Activated naive CD4-positive, alpha-beta T cell treated with anti-CD3 and anti-CD28 coated beads, Interleukin-2, amount 10 ng/mL, durations not matched to agents 7 days and 5 days (primary cell): ENCODE results near the gene GPC3.
"Not testable (repeated sequence)": the region's sequence is repeated elsewhere in the genome, so short reads cannot be mapped to it uniquely, and the experiment has no call there.

Experiments used
- CTCF ChIA-PET: fragments of 350-600 bp; sonication (Branson Sonifier 250); formaldehyde crosslinking; loops from one replicate; lab custom pipeline; 2021; ENCODE audit warnings: antibody characterized with exemption; lab: Charles Lee
- DNase-seq: peaks from one replicate; pipeline ENCODE4 v3.0.0-alpha.2; 2020
- H3K27ac Mint-ChIP-seq: one replicate; pipeline ENCODE4 v1.8.0; 2021; ENCODE audit warnings: mild to moderate bottlenecking, moderate library complexity, mixed read lengths
- H3K27me3 Mint-ChIP-seq: one replicate; pipeline ENCODE4 v1.8.0; 2021; ENCODE audit warnings: mild to moderate bottlenecking, mixed read lengths
- H3K36me3 Mint-ChIP-seq: one replicate; pipeline ENCODE4 v1.8.0; 2021; ENCODE audit warnings: mixed read lengths
- H3K4me1 Mint-ChIP-seq: one replicate; pipeline ENCODE4 v1.8.0; 2021; ENCODE audit warnings: mixed read lengths
- H3K4me3 Mint-ChIP-seq: one replicate; pipeline ENCODE4 v1.8.0; 2021; ENCODE audit warnings: mild to moderate bottlenecking, moderate library complexity, mixed read lengths
- H3K9me3 Mint-ChIP-seq: one replicate; pipeline ENCODE4 v1.8.0; 2021; ENCODE audit warnings: mixed read lengths

GPC3 gene

DNA sequence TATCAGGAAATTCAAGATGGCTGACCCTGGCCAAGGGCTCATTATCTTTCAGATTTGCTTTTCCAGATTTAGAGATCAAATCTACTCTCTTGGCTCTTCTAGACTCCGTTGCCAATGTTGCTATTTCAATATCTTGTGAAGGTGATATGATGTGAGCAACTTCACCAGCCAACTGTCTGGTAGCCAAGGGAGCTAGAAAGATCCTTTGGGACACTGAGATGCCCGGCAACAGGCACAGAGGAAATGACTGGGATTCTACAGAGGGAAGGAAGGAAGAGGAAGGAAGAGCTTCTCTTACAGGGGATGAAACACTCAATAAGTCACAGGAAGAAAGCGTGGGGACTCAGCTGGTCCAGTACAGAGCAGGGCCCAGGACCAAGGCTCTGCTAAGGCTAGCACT, 448.3 kb downstream of the GPC3 start:
- H3K36me3 Mint-ChIP-seq: no peaks in the 10 kb centered on the region
- DNase-seq: no peak
- CTCF ChIA-PET: no interaction called here
- no peak overlapping the region for H3K27ac Mint-ChIP-seq
- H3K9me3 Mint-ChIP-seq: no peaks in the 10 kb centered on the region
- peaks cover 4% of the 10 kb centered on the region for H3K27me3 Mint-ChIP-seq
- H3K4me1 Mint-ChIP-seq: no peaks in the 10 kb centered on the region
- H3K4me3 Mint-ChIP-seq: no peak overlapping the region

DNA sequence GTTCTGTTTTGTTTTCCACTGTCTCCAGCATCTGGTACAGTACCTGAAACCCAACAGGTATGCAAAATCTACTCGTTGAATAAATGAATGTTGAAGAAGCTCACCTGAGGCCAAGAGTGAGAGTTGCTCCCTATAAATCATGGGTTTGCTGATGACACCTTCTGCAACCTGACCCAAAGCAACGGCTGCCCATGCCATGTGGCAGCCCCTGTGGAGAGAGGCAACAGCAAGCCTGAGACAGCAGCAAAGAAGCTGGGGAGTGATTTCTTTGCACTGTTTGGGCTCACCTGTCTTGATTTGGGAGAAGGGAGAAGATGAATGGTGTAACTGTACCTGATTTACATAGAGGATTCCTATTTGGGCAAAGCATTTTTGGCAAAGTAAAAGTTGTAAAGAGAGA, 450.3 kb downstream of the GPC3 start:
- Mint-ChIP-seq H3K4me1 (no peaks in the 10 kb centered on the region), H3K27ac (no peak overlapping the region)
- CTCF ChIA-PET: no interaction called here

DNA sequence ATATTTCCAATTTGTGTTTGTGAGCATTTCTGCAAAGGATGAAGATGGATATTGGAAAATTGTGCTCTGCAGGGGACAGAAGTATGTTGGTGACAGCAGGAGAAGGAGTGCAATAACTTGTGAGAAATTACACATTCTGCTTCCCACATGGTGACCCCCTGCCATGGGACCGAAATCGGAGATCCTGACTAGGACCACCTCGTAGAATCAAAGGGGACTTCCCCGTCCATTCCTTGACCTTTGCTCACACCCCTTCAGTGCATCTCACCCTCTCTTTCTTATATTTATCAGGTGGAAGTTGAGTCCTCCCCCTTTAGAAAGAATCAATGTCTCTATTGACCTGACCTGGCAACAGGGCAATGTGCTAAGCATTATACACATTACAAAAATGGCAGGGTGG, 451.2 kb downstream of the GPC3 start:
- Mint-ChIP-seq H3K27me3 (peaks cover 4% of the 10 kb centered on the region), H3K27ac (no peak overlapping the region), H3K36me3 (no peaks in the 10 kb centered on the region), H3K4me1 (no peaks in the 10 kb centered on the region), H3K9me3 (no peaks in the 10 kb centered on the region), H3K4me3 (no peak overlapping the region)
- CTCF ChIA-PET: no interaction called here
- DNase-seq: no peak

More for the DNA sequence above, 450.3 kb downstream of the GPC3 start:
- H3K36me3 Mint-ChIP-seq: no peaks in the 10 kb centered on the region
- no peak overlapping the region for H3K4me3 Mint-ChIP-seq
- DNase-seq: no peak
- H3K9me3 Mint-ChIP-seq: no peaks in the 10 kb centered on the region
- H3K27me3 Mint-ChIP-seq: peaks cover 4% of the 10 kb centered on the region

DNA sequence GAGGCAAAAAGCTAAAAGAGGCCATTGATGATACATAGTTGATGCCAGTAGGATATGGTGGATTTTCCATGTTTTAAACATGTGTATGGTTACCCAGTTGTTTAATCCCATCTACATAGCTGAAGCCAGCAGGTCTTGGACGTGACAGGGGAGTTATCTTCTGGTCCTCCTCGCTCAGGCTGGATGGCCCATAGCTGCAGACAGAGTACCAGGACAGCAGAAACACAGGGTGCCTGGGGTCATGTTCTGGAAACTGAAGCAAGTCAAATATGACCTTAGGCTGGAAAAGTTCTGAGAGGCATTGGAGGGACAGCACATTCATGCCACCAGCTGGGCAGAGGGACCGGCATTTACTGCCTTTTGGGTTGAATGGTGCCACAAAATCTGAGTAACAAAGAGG, 452.1 kb downstream of the GPC3 start:
- no peaks in the 10 kb centered on the region for H3K36me3 Mint-ChIP-seq
- no peak for DNase-seq
- no peak overlapping the region for H3K27ac Mint-ChIP-seq
- CTCF ChIA-PET: no interaction called here
- no peaks in the 10 kb centered on the region for H3K9me3 Mint-ChIP-seq
- peaks cover 4% of the 10 kb centered on the region for H3K27me3 Mint-ChIP-seq
- no peak overlapping the region for H3K4me3 Mint-ChIP-seq
- H3K4me1 Mint-ChIP-seq: no peaks in the 10 kb centered on the region

DNA sequence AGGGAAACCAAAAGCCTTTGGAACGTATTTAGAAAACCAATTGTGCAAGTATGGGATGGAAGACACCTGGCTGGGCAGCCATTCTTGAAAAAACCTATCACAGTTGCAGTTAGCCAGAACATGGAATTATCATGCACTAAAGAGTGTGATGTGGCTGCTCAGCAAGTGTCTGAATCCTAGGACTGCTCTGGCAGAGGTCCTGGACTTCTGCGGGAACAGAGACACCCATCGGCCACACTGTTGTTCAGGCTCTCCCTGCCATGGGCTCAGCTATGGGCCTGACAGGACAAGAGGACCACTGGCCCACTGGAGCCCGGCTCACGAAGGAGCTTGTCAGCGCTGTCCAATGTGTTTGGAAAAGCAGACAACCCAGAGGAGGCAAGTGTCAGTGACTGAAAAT, 454.4 kb downstream of the GPC3 start:
- CTCF ChIA-PET: no interaction called here
- H3K9me3 Mint-ChIP-seq: no peaks in the 10 kb centered on the region
- no peak overlapping the region for H3K4me3 Mint-ChIP-seq
- H3K27me3 Mint-ChIP-seq: no peaks in the 10 kb centered on the region
- no peak for DNase-seq
- H3K36me3 Mint-ChIP-seq: no peaks in the 10 kb centered on the region
- H3K4me1 Mint-ChIP-seq: no peaks in the 10 kb centered on the region
- no peak overlapping the region for H3K27ac Mint-ChIP-seq

DNA sequence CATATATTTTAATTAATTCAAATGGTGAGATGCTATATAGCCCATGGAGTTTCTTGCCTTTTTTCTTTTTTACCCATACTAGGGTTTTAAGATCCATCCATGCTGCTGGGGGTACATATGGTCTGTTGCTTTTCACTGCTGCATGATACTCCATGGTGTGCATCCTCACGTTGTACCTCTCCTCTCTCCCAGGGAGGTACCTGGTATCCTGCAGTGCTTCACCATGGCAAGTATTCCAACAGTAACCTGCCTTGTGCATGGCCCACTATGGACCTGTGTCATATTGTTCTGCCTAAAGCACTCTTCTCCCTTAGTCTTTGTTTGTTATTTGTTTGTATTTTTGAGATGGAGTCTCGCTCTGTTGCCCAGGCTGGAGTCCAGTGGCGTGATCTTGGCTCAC, 455.8 kb downstream of the GPC3 start:
- Mint-ChIP-seq H3K4me3 (no peak overlapping the region), H3K27ac (no peak overlapping the region), H3K9me3 (no peaks in the 10 kb centered on the region), H3K27me3 (no peaks in the 10 kb centered on the region), H3K4me1 (no peaks in the 10 kb centered on the region), H3K36me3 (no peaks in the 10 kb centered on the region)
- no peak for DNase-seq
- CTCF ChIA-PET: no interaction called here

DNA sequence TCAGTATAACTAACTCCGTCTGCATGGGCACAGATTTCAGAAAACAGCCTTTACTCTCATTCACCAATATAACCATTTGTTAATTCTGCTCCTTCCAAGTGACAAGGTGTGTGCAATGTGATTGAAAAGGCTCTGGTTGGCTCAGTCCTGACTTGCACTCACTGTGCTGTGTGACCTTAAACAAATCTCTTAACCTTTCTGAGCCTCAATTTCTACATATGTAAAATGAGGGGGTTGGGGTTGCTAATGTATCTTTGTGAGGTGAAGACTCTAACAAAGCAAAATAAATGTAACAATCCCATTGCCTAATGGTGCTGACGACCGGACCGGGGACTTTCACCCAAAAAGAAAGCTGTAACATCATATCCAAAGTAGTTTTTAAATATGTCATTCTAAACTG, 457.6 kb downstream of the GPC3 start:
- H3K27me3 Mint-ChIP-seq: no peaks in the 10 kb centered on the region
- no peak for DNase-seq
- H3K27ac Mint-ChIP-seq: no peak overlapping the region
- no peaks in the 10 kb centered on the region for H3K36me3 Mint-ChIP-seq
- no peaks in the 10 kb centered on the region for H3K4me1 Mint-ChIP-seq
- H3K4me3 Mint-ChIP-seq: no peak overlapping the region
- CTCF ChIA-PET: no interaction called here
- H3K9me3 Mint-ChIP-seq: no peaks in the 10 kb centered on the region

DNA sequence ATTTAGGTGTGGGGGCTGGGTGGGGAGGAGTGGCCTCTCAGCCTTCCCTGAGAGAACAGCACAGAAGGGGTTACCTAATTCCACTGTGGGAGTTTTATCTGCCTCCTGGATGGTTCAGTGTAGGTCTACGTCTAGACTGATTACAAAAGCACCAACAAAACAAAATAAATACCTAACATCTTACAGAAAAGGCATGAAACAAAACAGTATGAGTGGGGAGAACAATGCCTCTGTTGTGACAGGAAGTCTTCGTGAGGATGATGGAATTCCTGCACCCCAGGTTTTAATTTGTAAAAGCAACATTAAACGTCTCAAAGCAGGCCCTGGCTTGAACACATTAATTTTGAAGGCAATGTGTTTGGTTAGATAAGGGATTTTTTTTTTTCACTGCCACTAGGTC, 458.0 kb downstream of the GPC3 start:
- no peaks in the 10 kb centered on the region for H3K9me3 Mint-ChIP-seq
- CTCF ChIA-PET: no interaction called here
- H3K4me1 Mint-ChIP-seq: no peaks in the 10 kb centered on the region
- no peak overlapping the region for H3K4me3 Mint-ChIP-seq
- H3K27me3 Mint-ChIP-seq: no peaks in the 10 kb centered on the region
- no peak overlapping the region for H3K27ac Mint-ChIP-seq
- no peak for DNase-seq
- H3K36me3 Mint-ChIP-seq: no peaks in the 10 kb centered on the region

DNA sequence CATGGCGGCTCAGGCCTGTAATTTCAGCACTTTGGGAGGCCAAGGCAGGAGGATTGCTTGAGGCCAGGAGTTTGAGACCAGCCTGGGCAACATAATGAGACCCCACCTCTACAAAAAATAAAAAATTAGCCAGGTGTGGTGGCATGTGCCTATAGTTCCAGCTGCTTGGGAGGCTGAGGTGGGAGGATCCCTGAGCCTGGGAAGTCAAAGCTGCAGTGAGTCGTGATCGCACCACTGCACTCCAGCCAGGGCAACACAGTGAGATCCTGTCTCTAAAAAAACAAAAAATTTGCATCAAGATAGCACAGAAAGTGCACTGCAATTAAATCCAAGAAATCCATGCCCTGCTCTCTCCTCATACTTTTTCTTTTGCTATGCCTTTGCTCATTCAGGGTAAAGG, 458.6 kb downstream of the GPC3 start:
- not testable (repeated sequence) for H3K4me3 Mint-ChIP-seq, H3K4me1 Mint-ChIP-seq, H3K27me3 Mint-ChIP-seq

DNA sequence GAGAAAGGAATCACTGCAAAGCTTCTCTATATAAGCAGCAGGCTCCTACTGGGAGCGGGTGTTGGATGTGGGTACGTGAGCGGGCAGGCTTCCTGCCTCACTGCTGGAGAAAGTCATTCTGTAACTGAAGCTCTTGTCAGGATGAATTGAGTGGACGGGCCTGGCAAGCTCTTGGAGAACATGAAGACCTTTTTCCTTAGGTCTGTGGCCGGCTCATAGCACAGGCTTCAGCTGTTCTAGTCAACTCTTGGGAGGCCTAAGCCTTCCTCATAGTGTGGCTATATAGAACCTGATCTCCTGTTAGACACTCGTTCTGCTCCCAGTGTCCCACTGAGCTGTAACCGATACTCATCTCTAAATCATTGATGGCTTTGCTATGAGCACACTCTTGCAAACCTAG, 461.9 kb downstream of the GPC3 start:
- DNase-seq: no peak
- no peak overlapping the region for H3K4me3 Mint-ChIP-seq
- no peaks in the 10 kb centered on the region for H3K9me3 Mint-ChIP-seq
- H3K27me3 Mint-ChIP-seq: no peaks in the 10 kb centered on the region
- no peak overlapping the region for H3K27ac Mint-ChIP-seq
- CTCF ChIA-PET: interaction anchor here (0.7 kb wide), 1 partner anchor 1729 kb away, joined by 4 read pairs; no protein-coding TSS in a partner anchor
- H3K36me3 Mint-ChIP-seq: no peaks in the 10 kb centered on the region
- H3K4me1 Mint-ChIP-seq: no peaks in the 10 kb centered on the region

More for the DNA sequence above, 458.6 kb downstream of the GPC3 start:
- H3K27ac Mint-ChIP-seq, DNase-seq, CTCF ChIA-PET, H3K36me3 Mint-ChIP-seq, H3K9me3 Mint-ChIP-seq: not testable (repeated sequence)

DNA sequence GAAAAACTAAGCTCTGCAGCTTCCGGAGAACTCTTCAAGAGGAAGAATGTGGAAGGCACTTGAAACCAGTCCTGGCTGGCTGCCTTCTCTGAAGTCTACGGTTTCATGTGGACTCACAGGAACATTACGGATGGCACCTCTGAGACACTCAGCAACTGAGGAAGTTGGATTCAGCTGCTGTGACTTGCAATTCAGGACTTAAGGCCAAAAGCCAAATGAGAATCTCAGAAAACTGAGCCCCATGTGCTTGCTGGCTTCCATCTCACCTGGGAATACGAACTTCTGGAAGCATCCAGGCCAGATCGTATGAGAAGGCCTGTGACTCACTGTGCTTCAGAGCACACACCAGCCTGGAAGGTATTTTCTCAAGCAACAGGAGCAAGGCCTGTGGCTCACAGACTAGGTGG, 462.3 kb downstream of the GPC3 start:
- CTCF ChIA-PET: interaction anchor here (0.7 kb wide), 1 partner anchor 1729 kb away, joined by 4 read pairs; no protein-coding TSS in a partner anchor
- DNase-seq: no peak
- H3K9me3 Mint-ChIP-seq: no peaks in the 10 kb centered on the region

DNA sequence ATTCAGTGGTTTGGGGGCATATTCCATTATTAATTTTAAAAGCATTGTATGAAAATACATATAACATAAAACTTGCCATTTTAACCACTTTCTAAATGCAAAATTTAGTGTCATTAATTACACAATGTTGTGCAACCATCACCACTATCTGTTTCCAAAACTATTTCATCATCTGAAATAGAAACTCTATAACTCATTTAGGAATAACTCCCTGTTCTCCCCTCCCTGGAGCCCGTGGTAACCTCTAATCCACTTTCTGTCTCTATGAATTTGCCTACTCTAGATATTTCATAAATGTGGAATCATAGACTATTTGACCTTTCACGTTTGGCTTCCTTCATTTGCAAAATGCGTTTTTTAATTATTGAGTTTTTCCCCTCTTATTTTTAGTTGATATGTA, 468.7 kb downstream of the GPC3 start:
- no peak for DNase-seq
- Mint-ChIP-seq H3K4me1 (no peaks in the 10 kb centered on the region), H3K36me3 (no peaks in the 10 kb centered on the region), H3K27me3 (no peaks in the 10 kb centered on the region), H3K27ac (no peak overlapping the region), H3K9me3 (no peaks in the 10 kb centered on the region), H3K4me3 (no peak overlapping the region)
- CTCF ChIA-PET: no interaction called here

More for the DNA sequence above, 462.3 kb downstream of the GPC3 start:
- Mint-ChIP-seq H3K27ac (no peak overlapping the region), H3K4me1 (no peaks in the 10 kb centered on the region), H3K36me3 (no peaks in the 10 kb centered on the region), H3K4me3 (no peak overlapping the region), H3K27me3 (no peaks in the 10 kb centered on the region)

DNA sequence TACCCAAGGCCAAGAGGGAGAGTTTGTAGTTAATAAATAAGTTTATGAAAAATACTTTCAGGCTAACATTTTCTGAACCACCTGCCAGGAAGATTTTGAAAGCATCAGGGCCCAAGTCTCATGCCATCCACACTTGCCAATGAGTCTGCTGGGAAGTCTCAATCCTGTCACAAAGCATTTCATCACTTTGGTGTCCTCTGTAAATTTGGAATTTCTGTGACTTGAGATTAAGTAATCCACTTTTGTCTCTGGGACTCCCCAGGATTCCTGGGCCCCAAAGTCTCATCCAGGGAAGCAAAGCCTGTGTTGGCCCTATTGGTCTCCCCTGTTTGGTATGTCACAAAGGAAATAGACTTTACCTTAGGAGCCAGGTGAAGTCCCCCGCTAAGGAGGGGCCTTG, 470.9 kb downstream of the GPC3 start:
- CTCF ChIA-PET: no interaction called here
- no peaks in the 10 kb centered on the region for H3K9me3 Mint-ChIP-seq
- no peaks in the 10 kb centered on the region for H3K27me3 Mint-ChIP-seq
- H3K27ac Mint-ChIP-seq: no peak overlapping the region
- no peak overlapping the region for H3K4me3 Mint-ChIP-seq
- no peak for DNase-seq
- no peaks in the 10 kb centered on the region for H3K4me1 Mint-ChIP-seq
- no peaks in the 10 kb centered on the region for H3K36me3 Mint-ChIP-seq

DNA sequence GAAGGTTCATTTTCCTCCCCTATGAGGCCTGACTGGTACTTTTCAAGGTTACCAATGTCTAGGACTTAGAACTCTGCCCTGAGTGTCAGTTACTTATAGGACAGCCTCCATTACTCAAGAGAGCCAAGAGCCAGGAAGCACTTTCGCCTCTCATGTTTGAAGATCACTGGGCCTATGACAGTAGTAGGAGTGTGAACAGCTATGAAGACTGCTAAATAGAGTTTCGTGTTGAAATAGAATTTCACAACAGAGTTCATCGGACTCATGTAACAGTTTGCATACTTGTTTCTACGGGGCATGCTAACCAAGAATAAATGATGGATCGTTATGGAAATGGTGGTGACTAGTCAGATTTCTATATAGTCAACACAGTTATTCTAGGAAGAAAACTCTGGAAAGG, 472.3 kb downstream of the GPC3 start:
- H3K27ac Mint-ChIP-seq: no peak overlapping the region
- H3K9me3 Mint-ChIP-seq: no peaks in the 10 kb centered on the region
- no peaks in the 10 kb centered on the region for H3K4me1 Mint-ChIP-seq
- no peaks in the 10 kb centered on the region for H3K36me3 Mint-ChIP-seq
- DNase-seq: no peak
- no peak overlapping the region for H3K4me3 Mint-ChIP-seq
- H3K27me3 Mint-ChIP-seq: no peaks in the 10 kb centered on the region
- CTCF ChIA-PET: no interaction called here

DNA sequence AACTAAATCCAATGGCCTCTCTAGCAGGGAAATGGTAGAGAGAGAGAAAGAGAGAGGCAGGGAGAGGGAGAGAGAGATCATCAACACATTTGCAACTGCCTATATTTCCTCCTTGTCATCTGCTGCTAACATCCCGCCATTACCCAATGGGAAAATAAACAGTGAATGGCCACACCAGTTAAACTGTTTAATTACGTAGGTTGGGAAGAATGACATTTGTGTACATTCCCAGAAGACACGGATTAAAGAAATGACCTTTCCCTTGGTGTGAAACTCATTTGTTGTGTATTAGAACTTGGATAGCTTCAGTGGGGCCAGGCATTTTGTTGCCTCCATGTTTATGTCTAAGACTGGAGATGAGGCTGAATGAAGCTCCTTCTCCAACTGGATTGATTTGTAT, 474.4 kb downstream of the GPC3 start:
- H3K36me3 Mint-ChIP-seq: no peaks in the 10 kb centered on the region
- H3K27ac Mint-ChIP-seq: no peak overlapping the region
- no peak for DNase-seq
- H3K4me1 Mint-ChIP-seq: no peaks in the 10 kb centered on the region
- no peak overlapping the region for H3K4me3 Mint-ChIP-seq
- H3K27me3 Mint-ChIP-seq: no peaks in the 10 kb centered on the region
- H3K9me3 Mint-ChIP-seq: no peaks in the 10 kb centered on the region
- CTCF ChIA-PET: no interaction called here

DNA sequence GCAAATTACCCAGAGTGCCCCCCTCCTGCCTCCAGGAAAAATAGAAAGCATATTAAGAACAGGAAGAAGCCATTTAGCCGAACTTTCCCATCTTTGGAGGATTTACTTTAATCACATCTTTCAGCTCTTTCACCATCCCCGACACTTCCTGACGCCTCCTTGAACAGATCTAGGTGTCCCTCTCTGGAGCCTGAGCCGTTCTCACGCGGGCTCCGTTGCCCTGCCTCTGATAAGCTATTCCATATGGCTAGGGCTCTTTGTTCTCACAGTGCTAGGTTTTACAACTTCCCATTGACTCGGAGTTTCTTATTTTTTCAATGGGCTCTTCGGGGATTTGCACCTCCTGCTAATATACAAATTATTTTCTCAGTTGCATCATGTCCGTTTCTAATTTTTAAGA, 488.0 kb downstream of the GPC3 start:
- Mint-ChIP-seq H3K4me3 (no peak overlapping the region), H3K27ac (no peak overlapping the region), H3K27me3 (no peaks in the 10 kb centered on the region), H3K36me3 (no peaks in the 10 kb centered on the region), H3K9me3 (no peaks in the 10 kb centered on the region), H3K4me1 (no peaks in the 10 kb centered on the region)
- CTCF ChIA-PET: no interaction called here
- no peak for DNase-seq
